ENCODE results near the gene ADAM19.

- TF ChIP-seq CTCF (conservative IDR thresholded peaks at IDR 0.05; ENCODE audit: low read depth, low read length) (no peak), RAD21 (IDR thresholded peaks at IDR 0.05; ENCODE audit: low read length) (no peak), MAZ (IDR thresholded peaks at IDR 0.05; ENCODE audit: borderline replicate concordance, low read depth, low read length) (no peak), NFE2L2 (IDR thresholded peaks at IDR 0.05; ENCODE audit: low read depth, low read length) (no peak)
Observed at GRCh38 chr5:157486221-157486681, 89.3 kb downstream of the ADAM19 start.
